Measurements from ENCODE around the gene CEP170B. TPM values are rescaled to one million over a fixed set of nuclear protein-coding genes. Genes with fewer than 3 reads are reported as not detected.

Gene CEP170B
- total and polyA plus RNA-seq, 2 donors (not counting 3 experiments of a cell fraction or from before 2014, with no cell fraction given): 13.9 to 38.6 TPM

DNA sequence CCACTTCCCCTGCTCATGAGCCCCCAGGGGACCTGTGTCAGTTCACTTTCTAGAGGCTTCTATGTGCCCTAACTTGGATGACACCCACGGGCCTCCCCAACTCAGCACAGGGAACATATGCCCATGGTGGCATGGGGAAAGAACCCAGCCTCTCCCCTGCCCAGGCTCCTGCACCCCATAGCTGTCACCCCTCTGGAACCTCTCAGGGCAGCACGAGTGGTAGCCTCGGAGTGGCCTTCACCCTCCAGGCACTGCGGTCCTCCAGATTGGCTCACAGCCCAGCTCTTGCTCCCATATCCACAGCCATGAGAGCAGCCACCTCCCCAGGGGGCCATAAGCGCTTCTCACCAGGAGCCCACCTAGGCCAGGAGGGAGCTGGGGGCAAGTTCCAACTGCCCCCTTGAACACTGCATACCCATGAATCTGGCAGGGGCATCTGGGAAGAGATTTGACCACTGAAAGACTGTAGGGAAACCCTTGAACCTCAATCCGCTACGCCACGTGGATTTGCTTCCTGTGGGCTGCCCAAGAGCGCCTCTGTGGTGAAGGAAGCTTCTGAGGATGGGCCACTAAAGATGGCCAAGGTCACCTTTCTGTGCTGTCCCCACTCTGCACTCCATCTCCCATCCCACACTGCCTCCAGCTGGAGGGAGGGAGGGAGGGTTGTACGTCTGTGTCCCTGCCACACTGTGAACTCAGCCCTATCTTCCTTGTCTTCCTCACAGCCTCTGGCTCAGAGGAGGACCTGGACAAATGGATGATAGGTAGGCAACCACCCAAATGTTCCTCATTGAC, 71.5 kb downstream of the CEP170B start:
- Histone ChIP-seq H3K27me3 (ENCODE audit: control insufficient read depth in 2 of 2, insufficient read depth in 2 of 2, low read length in 2 of 2) (peaks cover 3 to 11% of the 10 kb centered on the region in 2 experiments), H3K9me3 (replicated peaks; ENCODE audit: control insufficient read depth, insufficient read depth, low read length) (no peaks in the 10 kb centered on the region), H3K36me3 (ENCODE audit: control insufficient read depth in 2 of 2, extremely low read depth in 1 of 2, insufficient read depth in 2 of 2, low read length in 2 of 2) (no peaks in the 10 kb centered on the region), H3K79me2 (ENCODE audit: control insufficient read depth, insufficient read depth, low read length) (no peaks in the 10 kb centered on the region), H3K4me3 (replicated peaks in 1 of 3; ENCODE audit: insufficient read depth in 1 of 3, low read depth in 1 of 3, low read length in 3 of 3) (no peak overlapping the region), H3K9me1 (replicated peaks; ENCODE audit: control insufficient read depth, extremely low read depth, insufficient read depth, low read length) (no peaks in the 10 kb centered on the region), H3K27ac (ENCODE audit: insufficient read depth, low read depth, low read length) (no peak overlapping the region), H3K4me1 (ENCODE audit: control insufficient read depth, extremely low read depth, insufficient read depth, low read length) (peaks cover 6% of the 10 kb centered on the region), H3K4me2 (ENCODE audit: insufficient read depth, low read length) (no peak overlapping the region), H3K9ac (replicated peaks; ENCODE audit: extremely low read depth, insufficient read depth, low read length) (no peak overlapping the region), H4K20me1 (replicated peaks; ENCODE audit: control insufficient read depth, extremely low read depth, insufficient read depth, low read length) (no peaks in the 10 kb centered on the region), H2AFZ (ENCODE audit: low read depth, low read length) (no peak overlapping the region)
- dilution Hi-C loops (cut with MboI; ENCODE audit: extremely low pct_ligation_motif_present, low sequenced_read_pairs): loop anchor here (10.0 kb wide), 1 partner anchor 138 kb away; no protein-coding TSS in a partner anchor
- no TSS peak for BruUV-seq (replicated peaks)
- TF ChIP-seq JUN (IDR thresholded peaks at IDR 0.05; ENCODE audit: borderline replicate concordance, insufficient read depth, insufficient read length, low read depth) (no peak), EZH2 (IDR thresholded peaks at IDR 0.05; ENCODE audit: borderline replicate concordance, low read depth, low read length, severe bottlenecking) (no peak), MYC (IDR thresholded peaks at IDR 0.05; ENCODE audit: low read depth, low read length) (no peak), POLR2AphosphoS5 (IDR thresholded peaks at IDR 0.05; ENCODE audit: insufficient read depth, low read depth, low read length) (peak; percentile 32)
- intact Hi-C loops (cut with micrococcal nuclease): no loop called here
- FAIRE-seq (no peak), DNase-seq (ENCODE audit: low read depth, low spot score) (no peak)
- CTCF ChIA-PET: interaction anchor here (0.9 to 4.4 kb wide), 6 partner anchors 31 to 149 kb away, joined by 3 to 37 read pairs (median 5); no protein-coding TSS in a partner anchor
- POLR2A ChIA-PET: no interaction called here

DNA sequence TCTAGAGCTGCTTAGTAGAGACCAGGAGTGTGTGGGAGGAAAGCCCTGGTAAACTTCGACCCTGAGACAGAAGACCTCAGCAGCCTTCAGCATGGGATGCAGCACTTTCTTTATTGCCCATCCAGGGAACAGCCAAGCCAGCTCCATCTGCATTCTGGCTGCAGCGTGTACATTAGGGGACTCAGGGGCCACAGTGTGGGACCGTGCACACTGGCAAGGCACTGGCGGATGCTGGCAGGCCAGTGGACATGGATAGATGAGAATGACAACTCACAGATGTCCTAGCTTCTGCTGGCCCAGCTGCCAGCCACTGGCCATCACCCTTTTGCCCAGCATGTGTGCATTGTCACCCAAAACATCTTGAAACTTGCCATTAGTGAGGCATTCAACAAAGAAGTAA, 72.1 kb downstream of the CEP170B start:
- dilution Hi-C loops (cut with MboI; ENCODE audit: extremely low pct_ligation_motif_present, low sequenced_read_pairs): loop anchor here (10.0 kb wide), 1 partner anchor 138 kb away; no protein-coding TSS in a partner anchor
- Histone ChIP-seq H3K4me2 (ENCODE audit: insufficient read depth, low read length) (no peak overlapping the region), H3K79me2 (ENCODE audit: control insufficient read depth, insufficient read depth, low read length) (no peaks in the 10 kb centered on the region), H4K20me1 (replicated peaks; ENCODE audit: control insufficient read depth, extremely low read depth, insufficient read depth, low read length) (no peaks in the 10 kb centered on the region), H3K27ac (ENCODE audit: insufficient read depth, low read depth, low read length) (no peak overlapping the region), H3K4me3 (replicated peaks in 1 of 3; ENCODE audit: insufficient read depth in 1 of 3, low read depth in 1 of 3, low read length in 3 of 3) (no peak overlapping the region), H3K9me3 (replicated peaks; ENCODE audit: control insufficient read depth, insufficient read depth, low read length) (no peaks in the 10 kb centered on the region), H3K36me3 (ENCODE audit: control insufficient read depth in 2 of 2, extremely low read depth in 1 of 2, insufficient read depth in 2 of 2, low read length in 2 of 2) (no peaks in the 10 kb centered on the region), H3K4me1 (ENCODE audit: control insufficient read depth, extremely low read depth, insufficient read depth, low read length) (peaks cover 6% of the 10 kb centered on the region), H3K27me3 (ENCODE audit: control insufficient read depth in 2 of 2, insufficient read depth in 2 of 2, low read length in 2 of 2) (peaks cover 3 to 9% of the 10 kb centered on the region in 2 experiments), H2AFZ (ENCODE audit: low read depth, low read length) (no peak overlapping the region), H3K9me1 (replicated peaks; ENCODE audit: control insufficient read depth, extremely low read depth, insufficient read depth, low read length) (no peaks in the 10 kb centered on the region), H3K9ac (replicated peaks; ENCODE audit: extremely low read depth, insufficient read depth, low read length) (no peak overlapping the region)
- TF ChIP-seq GATA2 (IDR thresholded peaks at IDR 0.05; ENCODE audit: insufficient read depth, insufficient read length, low read depth, low read length) (no peak), POLR2A (IDR thresholded peaks at IDR 0.05; ENCODE audit: low read depth, low read length) (no peak)
- TF ChIP-seq, protein P1, sequence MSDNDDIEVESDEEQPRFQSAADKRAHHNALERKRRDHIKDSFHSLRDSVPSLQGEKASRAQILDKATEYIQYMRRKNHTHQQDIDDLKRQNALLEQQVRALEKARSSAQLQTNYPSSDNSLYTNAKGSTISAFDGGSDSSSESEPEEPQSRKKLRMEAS (IDR thresholded peaks at IDR 0.05; ENCODE audit: insufficient read depth, insufficient read length): no peak
- ChIA-PET CTCF (interaction anchor here (0.9 to 1.2 kb wide), 4 partner anchors 31 to 149 kb away, joined by 3 to 6 read pairs (median 4); no protein-coding TSS in a partner anchor), POLR2A (no interaction called here)
- no peak for FAIRE-seq
- no peak for DNase-seq (ENCODE audit: low read depth, low spot score)
- TSS peak; percentile 2 for BruUV-seq (replicated peaks)
- intact Hi-C loops (cut with micrococcal nuclease): no loop called here
